ENCODE measurements around the gene MBOAT2. TPM values are rescaled to one million over a fixed set of nuclear protein-coding genes. Genes with fewer than 3 reads are reported as not detected.

Gene MBOAT2
- total and polyA plus RNA-seq, 12 donors = 0.24 to 9.6 (median 2.3) TPM

DNA sequence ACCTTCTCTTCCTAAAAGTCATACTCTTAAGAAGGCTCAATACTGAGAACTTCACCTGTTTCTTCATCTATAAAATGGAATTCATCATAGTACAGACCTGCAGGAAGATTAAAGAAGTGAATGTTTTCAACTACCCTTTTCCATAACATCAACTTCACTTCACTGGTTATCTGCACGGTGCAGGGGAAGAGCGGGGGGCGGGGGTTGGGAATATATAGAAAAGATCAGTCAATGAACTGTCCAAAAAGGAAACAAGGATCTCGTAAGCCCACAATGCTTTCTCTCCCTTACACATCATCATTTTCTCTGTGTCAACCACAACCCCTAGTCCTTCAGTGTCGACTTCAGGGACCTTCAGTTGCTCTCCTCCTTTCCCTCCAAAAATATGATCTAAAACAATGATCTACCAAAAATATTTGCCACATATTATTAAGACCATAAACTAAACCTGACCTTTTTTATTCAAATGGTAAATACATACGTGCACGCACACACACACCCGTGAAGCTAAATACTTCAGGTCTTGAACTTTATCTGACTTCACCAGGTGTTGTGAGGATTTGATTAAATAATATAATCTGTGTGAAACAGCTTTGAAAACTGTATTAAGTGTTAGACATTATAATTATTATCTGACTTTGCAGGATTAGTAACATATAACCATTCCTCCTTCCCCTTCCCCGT is 4.9 kb downstream of the MBOAT2 start:
- intact Hi-C loops (cut with DNase I) = no loop called here
- Histone ChIP-seq H3K27ac (no peak overlapping the region), H3K27me3 (no peaks in the 10 kb centered on the region), H3K9me3 (replicated peaks in 1 of 3) (no peaks in the 10 kb centered on the region), H3K36me3 (replicated peaks in 1 of 2) (no peaks in the 10 kb centered on the region), H3K4me3 (no peak overlapping the region), H3K4me1 (replicated peaks in 1 of 2) (peaks cover 5% of the 10 kb centered on the region in 2 donors)
- no peak for TF ChIP-seq POLR2A (IDR thresholded peaks at IDR 0.05)
- TF ChIP-seq, protein P1, sequence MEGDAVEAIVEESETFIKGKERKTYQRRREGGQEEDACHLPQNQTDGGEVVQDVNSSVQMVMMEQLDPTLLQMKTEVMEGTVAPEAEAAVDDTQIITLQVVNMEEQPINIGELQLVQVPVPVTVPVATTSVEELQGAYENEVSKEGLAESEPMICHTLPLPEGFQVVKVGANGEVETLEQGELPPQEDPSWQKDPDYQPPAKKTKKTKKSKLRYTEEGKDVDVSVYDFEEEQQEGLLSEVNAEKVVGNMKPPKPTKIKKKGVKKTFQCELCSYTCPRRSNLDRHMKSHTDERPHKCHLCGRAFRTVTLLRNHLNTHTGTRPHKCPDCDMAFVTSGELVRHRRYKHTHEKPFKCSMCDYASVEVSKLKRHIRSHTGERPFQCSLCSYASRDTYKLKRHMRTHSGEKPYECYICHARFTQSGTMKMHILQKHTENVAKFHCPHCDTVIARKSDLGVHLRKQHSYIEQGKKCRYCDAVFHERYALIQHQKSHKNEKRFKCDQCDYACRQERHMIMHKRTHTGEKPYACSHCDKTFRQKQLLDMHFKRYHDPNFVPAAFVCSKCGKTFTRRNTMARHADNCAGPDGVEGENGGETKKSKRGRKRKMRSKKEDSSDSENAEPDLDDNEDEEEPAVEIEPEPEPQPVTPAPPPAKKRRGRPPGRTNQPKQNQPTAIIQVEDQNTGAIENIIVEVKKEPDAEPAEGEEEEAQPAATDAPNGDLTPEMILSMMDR (IDR thresholded peaks at IDR 0.05) = no peak
- no peak for DNase-seq
- WGBS, 4 donors = 88 to 90% (median 88%) methylated on average over 9 of the region's 9 CpGs

DNA sequence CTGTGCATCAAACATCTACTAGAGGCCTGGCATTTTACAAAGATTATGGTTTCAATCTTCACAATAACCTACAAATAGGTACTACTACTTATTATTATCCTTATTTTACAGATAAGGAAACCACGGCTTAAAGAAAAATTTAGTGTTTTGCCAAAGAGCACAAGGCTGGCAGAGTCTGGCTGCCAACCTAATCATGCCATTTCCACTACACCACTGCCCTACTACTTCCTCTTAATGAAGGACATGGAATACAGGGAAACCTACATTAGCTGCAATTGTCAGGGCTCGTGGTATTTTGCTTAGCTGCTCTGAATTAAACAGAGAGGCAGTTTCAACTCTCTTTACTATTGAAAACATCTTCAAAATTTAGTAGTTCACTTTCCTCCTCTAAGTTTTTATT is 5.9 kb downstream of the MBOAT2 start:
- Histone ChIP-seq H3K4me3 (no peak overlapping the region), H3K27ac (no peak overlapping the region), H3K36me3 (replicated peaks in 1 of 2) (no peaks in the 10 kb centered on the region), H3K9me3 (replicated peaks in 1 of 3) (no peaks in the 10 kb centered on the region), H3K27me3 (no peaks in the 10 kb centered on the region), H3K4me1 (replicated peaks in 1 of 2) (no peaks in the 10 kb centered on the region)
- WGBS, 4 donors = 70 to 82% (median 76%) methylated on average over 2 of the region's 2 CpGs
- DNase-seq = no peak
- intact Hi-C loops (cut with DNase I) = no loop called here
- TF ChIP-seq POLR2A (IDR thresholded peaks at IDR 0.05) = no peak
- TF ChIP-seq, protein P1 (IDR thresholded peaks at IDR 0.05) = no peak

GRCh38 chr2:8997108-8997507 is 6.4 kb downstream of the MBOAT2 start:
- intact Hi-C loops (cut with DNase I) = no loop called here
- Histone ChIP-seq H3K27ac (no peak overlapping the region), H3K9me3 (replicated peaks in 1 of 3) (no peaks in the 10 kb centered on the region), H3K36me3 (replicated peaks in 1 of 2) (no peaks in the 10 kb centered on the region), H3K4me3 (no peak overlapping the region), H3K4me1 (replicated peaks in 1 of 2) (no peaks in the 10 kb centered on the region), H3K27me3 (no peaks in the 10 kb centered on the region)
- DNase-seq = no peak
- 90 to 93% (median 93%) methylated on average over 5 of the region's 5 CpGs for WGBS, 4 donors
- TF ChIP-seq POLR2A (IDR thresholded peaks at IDR 0.05) = no peak
- TF ChIP-seq, protein P1 (IDR thresholded peaks at IDR 0.05) = no peak

DNA sequence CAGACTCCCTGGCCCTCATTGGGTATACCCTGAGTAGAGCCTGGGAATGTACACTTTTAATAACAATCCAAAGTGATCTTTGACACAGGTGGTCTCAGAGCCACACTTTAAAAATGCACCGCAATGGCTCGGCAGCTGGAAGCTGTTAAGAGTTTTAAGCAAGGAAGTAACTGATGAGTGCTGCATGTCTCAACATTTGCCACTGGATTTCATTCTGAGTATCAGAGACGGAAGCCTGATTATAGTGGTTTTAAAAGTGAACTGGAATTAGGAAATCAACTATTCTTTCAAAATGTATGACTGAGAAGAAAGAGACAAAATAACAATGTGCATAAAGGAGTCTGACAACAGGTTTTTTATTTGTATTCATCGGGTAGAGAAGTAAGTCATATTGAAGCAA is 7.5 kb downstream of the MBOAT2 start:
- 78 to 94% (median 81%) methylated on average over 4 of the region's 4 CpGs for WGBS, 4 donors
- DNase-seq = no peak
- no peaks in the 10 kb centered on the region for H3K27me3 ChIP-seq

More for the DNA sequence above, 7.5 kb downstream of the MBOAT2 start:
- intact Hi-C loops (cut with DNase I) = no loop called here
- no peak overlapping the region for H3K27ac ChIP-seq
- H3K36me3 ChIP-seq (replicated peaks in 1 of 2) = no peaks in the 10 kb centered on the region
- H3K4me1 ChIP-seq (replicated peaks in 1 of 2) = no peaks in the 10 kb centered on the region
- no peak for TF ChIP-seq POLR2A (IDR thresholded peaks at IDR 0.05)
- TF ChIP-seq, protein P1 (IDR thresholded peaks at IDR 0.05) = no peak
- no peaks in the 10 kb centered on the region for H3K9me3 ChIP-seq (replicated peaks in 1 of 3)
- H3K4me3 ChIP-seq = no peak overlapping the region

Data from adrenal gland (tissue), 12 donors.